ENCODE measurements around the gene PPP1R14B.

GRCh38 chr11:64291262-64291751, 44.6 kb upstream of the PPP1R14B start, which contains the start of gene KCNK4:
- no peak for TF ChIP-seq CTCF (IDR thresholded peaks at IDR 0.05)
- TF ChIP-seq POLR2A (IDR thresholded peaks at IDR 0.05): no peak

All from ovary (tissue), 3 donors.